DND-41 (cell line): ENCODE data around the gene RASL10A.

Source experiments
- EZH2 ChIP-seq: IDR thresholded peaks from 3 replicates; pipeline ENCODE4 v1.6.1; 2012; ENCODE audit warnings: borderline replicate concordance, low read depth, mild to moderate bottlenecking, moderate library complexity, low read length, inconsistent platforms; ENCODE audit not compliant: severe bottlenecking
- TF ChIP-seq, protein P1 (sequence below): IDR thresholded peaks from 2 replicates; pipeline ENCODE4 v1.5.1; 2012; ENCODE audit warnings: borderline replicate concordance, low read length, moderate library complexity, mild to moderate bottlenecking; ENCODE audit not compliant: poor library complexity, severe bottlenecking; ENCODE audit errors: extremely low read depth

DNA sequence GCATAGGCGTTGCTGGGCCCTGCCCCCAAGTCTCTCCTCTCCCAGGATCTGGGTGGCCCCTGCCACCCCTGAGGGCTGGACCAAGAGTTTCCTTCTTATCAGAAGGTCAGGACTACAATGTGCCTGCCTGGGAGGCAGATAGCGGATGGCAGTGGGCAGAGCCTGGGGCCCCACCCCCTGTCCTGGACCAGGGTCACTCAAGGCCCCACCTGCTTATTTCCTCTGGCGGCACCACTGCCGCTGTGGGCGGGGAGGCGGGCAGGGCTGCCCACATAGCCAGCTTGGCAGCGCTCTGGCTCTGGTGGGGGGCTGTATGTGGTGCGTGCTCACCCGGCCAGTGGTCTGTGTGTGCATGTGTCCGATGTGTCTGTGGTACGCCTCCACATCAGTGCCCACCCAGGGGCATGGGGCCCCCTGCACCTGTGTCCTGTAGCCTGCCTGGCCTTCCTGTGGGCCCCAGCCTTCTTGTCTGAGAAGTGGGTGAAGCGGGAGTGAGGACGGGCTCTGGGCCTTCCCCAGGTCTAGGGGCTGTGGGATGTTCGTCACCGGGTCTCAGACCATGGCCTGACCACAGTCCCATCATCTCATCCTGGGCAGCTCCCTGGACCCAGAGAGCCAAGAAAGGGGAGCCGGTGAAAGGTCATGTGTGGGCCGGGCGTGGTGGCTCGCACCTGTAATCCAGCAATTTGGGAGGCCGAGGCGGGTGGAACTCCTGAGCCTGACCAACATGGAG lies 6.0 kb downstream of the RASL10A start:
- TF ChIP-seq, protein P1, sequence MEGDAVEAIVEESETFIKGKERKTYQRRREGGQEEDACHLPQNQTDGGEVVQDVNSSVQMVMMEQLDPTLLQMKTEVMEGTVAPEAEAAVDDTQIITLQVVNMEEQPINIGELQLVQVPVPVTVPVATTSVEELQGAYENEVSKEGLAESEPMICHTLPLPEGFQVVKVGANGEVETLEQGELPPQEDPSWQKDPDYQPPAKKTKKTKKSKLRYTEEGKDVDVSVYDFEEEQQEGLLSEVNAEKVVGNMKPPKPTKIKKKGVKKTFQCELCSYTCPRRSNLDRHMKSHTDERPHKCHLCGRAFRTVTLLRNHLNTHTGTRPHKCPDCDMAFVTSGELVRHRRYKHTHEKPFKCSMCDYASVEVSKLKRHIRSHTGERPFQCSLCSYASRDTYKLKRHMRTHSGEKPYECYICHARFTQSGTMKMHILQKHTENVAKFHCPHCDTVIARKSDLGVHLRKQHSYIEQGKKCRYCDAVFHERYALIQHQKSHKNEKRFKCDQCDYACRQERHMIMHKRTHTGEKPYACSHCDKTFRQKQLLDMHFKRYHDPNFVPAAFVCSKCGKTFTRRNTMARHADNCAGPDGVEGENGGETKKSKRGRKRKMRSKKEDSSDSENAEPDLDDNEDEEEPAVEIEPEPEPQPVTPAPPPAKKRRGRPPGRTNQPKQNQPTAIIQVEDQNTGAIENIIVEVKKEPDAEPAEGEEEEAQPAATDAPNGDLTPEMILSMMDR: no peak
- TF ChIP-seq EZH2: no peak
